Measurements from ENCODE around the gene CUBN. TPM values are rescaled to one million over a fixed set of nuclear protein-coding genes. Genes with fewer than 3 reads are reported as not detected.

Gene CUBN
- polyA plus RNA-seq, 1 donor = 3.7 TPM

DNA sequence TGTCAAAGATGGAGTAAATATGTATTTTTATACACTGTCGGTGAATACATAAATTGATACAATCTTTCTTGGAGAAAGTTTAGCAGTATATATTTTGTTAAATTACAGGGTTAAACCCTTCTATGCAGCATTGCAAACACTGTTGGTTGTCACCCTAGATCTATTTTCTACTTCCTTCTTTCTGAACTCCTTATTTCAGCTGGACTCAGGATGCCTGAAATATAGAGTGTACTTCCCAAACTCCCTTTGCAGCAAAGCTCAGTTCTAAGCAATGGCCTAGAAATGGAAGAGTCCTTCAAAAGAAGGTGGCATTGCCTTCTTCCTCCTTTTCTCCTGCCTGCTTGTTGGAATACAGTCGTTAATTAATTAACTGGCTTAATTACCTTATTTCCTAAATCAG, 20.6 kb downstream of the CUBN start:
- no peak for DNase-seq (ENCODE audit: low read depth)

DNA sequence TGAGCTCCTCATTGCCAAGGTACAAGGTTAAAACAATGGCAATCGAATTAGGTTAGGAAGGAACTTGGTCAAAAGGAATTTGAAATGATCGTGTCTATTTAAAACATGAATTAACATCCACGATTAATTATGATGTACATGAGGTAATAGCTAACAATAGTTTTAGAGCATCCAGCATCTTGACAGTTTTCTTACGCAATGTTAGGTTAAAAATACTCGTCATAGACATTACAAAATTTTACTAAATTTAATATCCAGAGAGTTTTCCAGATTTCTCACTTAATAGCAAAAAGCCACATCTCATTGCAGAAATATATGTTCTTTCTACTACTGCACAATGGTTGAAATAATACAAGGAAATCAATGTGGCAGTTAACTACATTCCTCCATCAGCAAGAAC, 22.6 kb downstream of the CUBN start:
- DNase-seq (ENCODE audit: low read depth) = no peak

DNA sequence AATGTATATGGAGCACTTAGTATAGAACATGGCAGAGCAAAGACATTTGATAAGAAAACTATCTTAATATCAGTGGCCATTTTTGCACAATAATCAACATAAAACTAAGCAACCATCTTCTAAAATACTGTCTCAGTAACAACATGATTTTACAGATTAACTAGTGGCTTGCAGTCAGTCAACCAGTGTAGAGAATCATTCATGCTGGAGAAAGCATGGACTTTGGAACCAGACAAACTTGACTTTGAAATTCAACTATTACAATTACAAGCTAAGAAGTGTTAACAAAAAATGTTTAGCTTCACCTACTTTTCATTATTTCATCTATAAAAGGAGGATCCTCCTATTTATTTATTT, 27.7 kb downstream of the CUBN start:
- DNase-seq (ENCODE audit: low read depth) = no peak

DNA sequence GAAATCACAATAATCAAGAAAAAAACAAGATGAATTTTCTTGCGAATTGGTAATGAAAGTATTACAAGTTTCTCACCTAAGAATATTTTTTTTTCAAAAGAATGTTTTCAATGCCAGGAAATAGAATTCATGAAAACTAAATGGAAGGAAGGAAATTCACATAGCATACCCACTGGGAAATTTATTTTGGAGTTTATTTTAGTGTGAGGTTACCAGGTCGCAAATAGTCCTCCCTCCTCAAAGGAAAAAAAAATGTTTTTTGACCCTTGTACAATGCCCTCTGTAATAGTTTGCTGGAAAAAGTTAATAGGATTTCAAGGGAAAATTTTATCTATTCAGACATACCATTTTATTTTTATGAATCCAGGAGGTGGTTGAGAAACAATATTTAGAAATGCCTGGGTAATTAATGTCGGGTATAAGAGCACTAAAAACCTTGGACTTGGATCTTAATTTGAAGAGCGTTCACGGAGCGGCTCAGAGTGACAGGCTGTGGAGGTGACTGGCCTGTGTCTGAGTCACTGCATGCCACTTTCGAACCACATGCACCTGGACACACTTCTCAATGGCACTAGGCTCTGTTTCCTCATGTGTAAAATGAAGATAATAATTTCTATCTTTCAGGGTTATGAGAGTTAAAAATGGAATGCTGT, 28.2 kb downstream of the CUBN start:
- DNase-seq (ENCODE audit: low read depth) = no peak

DNA sequence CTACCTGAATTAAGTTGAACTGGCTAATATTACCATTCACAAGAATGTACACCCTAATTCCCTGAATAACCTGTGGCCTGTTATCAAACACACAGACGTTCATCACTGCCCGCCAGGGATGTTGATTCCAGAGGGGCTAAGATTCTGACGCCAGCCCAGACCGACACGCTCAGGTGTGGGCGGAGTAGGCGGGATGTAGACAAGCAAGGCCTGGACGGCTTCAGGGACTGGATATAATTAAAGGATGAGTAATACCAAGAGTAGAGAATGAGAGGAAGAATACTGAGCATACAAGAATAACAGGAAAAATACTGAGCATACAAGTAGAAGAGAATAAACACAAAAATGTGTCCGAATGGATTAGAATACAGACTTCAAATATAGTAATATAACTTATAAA, 29.0 kb downstream of the CUBN start:
- DNase-seq (ENCODE audit: low read depth) = no peak

DNA sequence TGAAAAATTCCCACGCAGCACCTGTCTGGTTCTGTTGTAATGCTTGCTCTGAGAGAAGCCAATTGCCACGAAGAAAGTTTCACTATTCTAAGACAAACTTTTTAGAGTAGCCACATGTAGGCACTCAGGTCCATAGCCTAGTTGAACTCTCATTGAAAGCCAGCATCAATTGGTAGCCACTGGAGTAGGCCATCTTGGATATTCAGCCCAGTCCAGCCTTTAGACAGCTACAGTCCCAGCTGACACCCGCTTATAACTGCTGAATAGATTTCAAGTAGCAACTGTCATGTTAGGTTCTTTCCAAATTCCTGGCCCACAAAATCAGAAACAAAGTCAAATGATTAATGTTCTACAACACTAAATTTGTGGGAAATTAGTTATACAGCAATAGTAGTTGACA, 31.6 kb downstream of the CUBN start:
- DNase-seq (ENCODE audit: low read depth) = no peak

DNA sequence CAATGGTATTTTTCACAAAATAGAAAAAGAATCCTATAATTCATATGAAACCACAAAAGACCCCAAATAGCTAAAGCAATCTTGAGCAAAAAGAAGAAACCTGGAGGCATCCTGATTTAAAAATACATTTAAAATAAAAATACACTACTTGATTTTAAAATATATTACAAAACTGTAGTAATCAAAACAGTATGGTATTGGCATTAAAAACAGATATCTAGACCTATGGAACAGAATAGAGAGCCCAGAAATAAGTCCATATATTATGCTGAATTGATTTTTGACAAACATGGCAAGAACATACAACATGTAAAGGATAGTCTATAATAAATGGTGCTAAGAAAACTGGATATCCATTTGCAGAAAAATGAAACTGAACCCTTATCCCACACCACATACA, 34.8 kb downstream of the CUBN start:
- no peak for DNase-seq (ENCODE audit: low read depth)

DNA sequence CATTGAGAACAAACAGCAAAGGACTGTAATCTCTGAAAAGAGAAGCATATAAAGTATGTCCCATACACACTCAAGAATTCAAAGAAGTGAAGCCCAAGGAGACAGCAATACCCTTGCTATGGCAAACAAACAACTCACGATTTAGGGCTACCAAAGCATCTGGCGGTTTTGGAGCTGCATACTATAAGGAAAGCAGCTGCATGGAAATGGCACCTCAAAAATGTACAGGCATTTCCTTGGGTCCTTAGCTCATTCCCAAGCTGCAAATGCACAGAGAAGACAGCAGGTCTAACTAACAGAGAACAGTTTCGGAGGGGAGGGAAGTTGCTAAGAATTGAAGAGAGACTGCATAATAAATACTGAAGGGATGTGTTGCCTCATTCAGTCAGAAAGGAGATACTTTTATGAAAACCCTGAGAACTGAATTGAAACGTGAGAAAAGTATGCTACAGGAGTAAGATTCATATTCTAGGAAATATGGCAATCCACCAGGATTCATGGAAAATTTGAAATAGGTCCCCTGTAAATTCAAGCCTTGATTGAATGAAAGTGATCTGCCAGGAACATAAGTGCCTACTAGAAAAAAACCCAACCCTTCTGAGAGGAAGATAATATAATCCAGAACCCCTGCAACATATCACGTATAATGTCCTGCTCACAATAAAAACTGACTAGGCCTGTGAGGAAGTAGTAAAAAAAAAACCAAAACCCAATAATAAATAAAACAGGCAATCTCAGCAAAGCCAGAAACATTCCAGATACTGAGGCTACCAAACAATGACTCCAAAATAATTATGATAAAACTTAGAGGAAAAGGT, 36.4 kb downstream of the CUBN start:
- no peak for DNase-seq (ENCODE audit: low read depth)

DNA sequence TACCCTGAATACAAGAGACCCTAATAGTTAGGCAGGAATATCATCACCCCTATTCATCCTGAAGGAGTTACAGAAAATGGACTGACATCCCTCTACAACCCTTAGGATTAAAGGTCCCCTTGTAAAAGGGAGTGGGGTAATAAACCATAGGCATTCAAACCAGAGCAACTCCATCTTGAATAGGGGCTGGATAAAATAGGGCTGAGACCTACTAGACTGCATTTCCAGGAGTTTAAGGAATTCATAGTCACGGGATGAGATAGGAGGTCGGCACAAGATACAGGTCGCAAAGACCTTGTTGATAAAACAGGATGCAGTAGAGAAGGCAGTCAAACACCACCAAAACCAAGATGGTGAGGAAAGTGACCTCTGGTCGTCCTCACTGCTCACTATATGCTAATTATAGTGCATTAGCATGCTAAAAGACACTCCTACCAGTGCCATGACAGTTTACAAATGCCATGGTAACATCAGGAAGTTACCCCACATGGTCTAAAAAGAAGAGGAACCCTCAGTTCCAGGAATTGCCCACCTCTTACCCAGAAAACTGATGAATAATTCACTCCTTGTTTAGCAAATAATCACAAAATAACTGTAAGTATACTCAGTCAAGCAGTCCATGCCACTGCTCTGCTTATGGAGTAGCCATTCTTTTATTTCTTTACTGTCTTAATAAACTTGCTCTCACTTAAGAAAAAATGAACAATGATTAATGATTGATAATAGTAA, 37.2 kb downstream of the CUBN start:
- DNase-seq (ENCODE audit: low read depth) = no peak

DNA sequence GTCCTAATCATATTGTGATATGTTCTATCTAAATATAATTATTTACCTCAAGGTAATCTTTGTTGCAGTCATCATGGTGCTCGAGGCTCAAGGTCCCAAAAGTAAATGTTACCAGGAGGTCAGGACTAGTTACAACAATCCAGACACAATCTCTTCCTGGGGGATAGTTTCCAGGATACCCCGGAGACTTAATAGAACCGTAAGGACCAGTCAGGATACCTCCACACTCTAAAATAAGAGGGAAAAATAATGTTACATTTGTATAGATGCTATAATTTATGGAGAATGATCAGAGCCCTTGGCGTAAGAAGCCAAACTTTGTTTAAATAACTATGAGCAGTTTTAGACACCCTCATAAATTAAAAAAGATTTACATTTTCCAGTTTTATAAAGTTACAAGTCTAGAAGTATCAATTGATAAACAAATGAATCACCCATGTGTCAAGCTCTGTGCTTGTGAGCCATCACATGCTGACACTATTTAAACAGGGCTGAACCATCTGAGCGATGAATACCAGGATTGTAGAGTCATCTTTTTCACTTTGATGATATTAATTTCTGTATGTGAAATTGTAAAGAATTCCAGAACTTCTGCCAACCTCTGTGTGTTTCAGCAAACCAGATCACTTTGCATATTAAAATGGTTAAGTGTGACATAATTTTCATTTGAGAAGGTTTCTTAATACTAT, 41.3 kb downstream of the CUBN start:
- no peak for DNase-seq (ENCODE audit: low read depth)

DNA sequence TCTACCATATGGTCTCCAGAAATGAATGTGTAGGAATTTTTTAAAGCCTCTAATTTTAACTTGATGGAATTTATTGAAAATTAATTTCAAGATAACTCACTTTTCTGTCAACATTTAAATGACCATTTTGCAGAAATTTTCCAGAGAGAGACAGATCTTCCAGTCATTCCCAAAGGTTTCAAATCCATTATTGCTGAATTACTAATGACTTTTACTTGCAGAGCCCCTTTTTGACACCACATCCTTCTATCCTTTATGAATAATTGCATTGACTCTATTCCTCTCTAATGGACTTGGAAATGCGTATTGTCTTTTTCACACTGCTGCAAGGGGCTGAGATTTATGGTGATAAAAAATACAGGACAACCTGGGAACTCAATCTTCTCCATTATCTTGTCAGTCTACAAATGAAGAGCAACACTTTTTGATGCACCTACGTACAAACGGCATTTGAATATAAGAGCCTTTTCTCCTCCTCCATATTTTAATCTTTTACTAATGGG, 42.7 kb downstream of the CUBN start:
- DNase-seq (ENCODE audit: low read depth) = no peak

DNA sequence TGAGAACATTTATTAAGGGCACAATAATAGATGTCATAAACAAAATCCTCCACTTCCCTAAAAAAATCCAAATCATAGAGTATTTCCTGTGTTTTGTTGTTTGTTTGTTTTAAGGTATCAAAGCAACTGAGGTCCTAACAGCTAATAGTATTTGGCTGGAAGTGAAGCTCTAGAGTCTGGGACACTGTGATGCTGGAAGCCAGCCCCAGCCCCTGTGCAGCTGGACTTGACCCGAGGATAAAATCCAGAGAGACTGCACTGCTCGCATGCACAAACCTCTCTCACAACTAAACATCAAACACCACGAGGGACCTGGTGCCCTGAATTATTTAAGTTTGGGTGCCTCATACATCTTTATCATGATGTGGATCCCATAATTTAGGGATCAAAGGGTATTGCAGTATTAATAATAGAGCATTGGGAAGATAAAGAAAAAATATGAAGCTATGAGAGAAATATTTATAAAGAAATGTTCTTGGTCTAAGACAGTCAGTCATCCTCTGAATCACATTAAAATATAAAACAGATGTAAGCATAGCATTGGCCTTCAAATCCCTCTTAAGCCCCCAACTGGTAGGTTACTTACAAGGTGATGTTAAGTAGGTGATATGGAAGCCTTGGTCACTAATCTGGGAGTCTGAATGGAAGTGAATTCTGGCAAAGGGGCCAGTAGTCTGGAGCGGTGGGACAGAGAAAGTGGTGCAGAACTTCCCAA, 44.4 kb downstream of the CUBN start:
- DNase-seq (ENCODE audit: low read depth) = no peak

DNA sequence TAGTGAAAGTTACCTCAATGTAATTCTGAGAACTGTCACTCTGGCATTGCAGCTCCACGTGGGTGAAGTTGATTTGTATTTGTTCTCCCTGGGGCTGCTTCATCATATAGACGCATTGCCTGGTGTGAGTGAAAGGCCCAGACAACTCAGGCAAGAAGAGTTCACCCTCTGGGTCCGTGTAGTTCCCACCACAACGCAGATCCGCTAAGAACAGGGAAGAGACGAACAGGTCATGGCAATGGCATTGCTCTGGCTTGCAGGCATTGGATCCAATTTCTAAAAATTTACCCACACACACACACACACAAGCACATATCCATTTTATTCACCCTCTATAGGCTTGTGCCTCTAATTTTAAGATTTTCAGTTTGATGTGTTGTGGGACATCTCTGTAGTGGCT, 45.4 kb downstream of the CUBN start:
- DNase-seq (ENCODE audit: low read depth) = no peak

DNA sequence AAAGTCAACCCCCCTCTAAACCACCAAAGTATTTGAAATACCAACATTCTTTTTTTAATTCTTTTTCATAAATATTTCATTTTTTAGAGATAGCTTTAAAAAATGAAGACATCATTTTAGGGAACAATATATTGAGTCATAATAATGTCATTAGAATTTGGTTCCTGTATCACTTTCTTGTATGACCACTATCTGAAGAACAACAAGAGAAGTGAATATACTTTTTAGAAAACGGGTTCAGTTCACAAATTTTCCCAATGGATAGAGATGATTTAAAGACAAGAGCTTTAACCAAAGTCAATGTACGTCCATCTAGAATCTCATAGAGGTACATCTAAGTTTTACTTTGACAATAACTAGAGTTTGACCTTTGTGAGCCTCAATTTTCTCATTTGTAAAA, 48.2 kb downstream of the CUBN start:
- no peak for DNase-seq (ENCODE audit: low read depth)

DNA sequence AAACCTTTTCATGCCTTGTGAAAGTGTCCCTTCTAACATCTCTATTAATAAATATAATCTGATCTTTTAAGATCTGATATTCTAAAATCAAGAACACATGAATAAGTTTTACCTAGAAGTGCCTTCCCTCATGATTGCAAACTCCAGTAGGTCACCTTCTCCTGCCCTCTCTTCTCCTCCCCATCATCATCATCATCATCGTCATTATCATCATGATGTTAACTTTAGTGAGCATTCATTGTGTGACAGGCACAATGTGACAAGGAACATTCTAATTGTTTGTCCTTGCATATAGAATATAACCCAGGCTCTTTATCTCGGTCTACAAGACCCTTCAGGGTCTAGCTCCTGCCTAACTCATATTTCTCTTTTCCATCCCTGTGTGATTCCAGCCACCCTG, 51.7 kb downstream of the CUBN start:
- DNase-seq (ENCODE audit: low read depth) = no peak

DNA sequence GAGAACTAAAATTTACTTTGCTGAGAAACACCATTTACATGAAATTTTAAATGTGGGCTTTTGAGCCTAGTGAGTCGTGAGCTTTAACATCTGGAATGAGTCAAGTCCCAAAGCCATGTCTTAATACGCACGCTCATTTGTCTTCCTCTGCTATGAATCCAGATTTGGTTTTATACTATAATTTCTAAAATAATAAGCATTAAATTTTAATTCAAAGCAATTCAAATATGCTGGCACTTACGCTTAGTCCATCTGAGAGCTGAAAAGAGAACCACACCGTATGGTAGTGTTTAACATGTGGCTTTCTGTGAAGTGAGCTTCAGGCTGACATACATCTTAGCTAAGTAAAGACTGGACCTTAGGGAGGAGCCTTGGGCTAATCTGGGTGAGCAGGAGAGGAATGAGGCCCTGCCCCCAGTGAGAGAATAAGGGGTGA, 52.2 kb downstream of the CUBN start:
- DNase-seq (ENCODE audit: low read depth) = no peak

DNA sequence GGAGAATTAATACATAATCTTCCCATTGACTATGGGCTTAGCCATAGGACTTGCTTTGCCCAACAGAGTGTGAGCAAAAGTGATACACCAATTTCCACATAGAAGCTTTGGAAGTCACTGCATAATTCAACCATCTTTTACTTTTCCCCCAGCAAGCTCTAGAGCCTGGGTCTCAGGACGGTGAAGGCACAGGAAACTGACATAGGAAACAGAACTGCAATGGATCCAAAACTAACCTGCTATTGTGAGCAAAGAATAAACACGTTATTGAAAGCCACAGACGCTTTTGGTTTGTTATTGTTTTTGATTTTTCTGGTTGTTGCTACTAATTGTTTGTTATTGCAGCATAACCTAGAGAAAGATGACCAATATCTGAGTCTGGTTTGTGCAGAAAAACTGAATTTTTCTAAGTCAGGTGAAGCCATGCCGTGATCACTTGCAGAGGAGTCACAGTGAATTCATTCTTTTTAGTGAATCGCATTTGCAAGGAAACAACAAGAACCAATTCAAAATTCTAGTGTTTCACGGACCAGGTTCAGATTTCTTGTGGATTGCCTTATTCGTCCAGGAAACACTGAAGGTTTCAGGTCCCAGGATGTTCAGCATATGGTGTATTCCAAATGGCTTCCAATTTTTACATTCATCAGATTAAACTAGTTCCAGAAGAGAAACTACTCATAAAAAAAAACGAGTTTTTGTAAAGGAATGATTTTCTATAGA, 52.8 kb downstream of the CUBN start:
- DNase-seq (ENCODE audit: low read depth) = no peak

DNA sequence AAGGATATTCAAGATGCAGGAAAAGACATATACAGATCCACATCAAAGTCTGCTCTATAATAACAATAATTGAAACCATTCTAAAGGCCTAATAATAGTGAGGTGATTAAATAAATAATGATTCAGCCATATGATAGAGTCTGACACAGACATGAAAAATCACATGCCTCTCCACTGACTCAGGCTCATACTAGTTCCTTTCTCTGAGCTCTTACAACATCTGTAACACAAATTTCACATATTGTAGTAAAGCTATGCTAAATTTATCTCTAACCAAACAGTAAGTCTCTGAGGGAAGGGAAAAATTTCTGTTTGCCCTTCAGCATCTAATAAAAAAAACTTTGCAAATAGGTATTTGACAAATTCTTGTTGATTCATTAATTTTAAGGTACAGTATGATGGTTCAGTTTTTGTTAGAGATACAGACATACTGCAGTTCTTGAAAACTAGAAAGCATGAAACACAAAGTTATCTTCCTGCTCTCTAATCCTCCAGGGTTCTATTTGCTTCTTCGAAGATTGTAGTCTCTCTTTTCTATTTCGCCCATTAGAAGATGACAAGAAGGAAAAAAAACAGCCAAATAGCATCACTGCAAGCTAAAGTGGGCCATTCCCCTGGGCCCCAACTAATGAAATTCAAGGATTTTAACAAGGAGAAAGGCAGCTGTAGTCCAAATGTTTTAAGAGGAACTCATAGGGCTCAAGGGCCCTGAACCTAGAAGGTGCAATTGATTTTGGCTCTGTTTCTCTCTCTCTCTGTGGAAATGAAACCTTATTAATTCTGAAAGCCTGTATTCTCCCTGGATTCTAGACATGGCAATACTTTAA, 53.9 kb downstream of the CUBN start:
- DNase-seq (ENCODE audit: low read depth) = no peak

DNA sequence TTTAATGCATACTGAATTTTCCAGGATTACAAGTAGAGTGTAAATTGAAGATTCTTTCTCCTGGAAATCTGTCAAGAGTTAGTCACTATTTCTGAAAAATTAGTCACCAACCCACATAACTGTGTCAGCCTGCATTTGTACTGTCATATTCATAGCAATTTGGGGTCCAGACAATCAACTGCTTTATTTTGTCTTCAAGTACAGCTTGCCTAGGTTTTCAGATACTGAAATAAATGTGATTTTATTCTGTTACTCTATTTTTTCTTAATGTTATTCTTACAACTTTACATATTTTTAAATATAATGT, 55.1 kb downstream of the CUBN start:
- no peak for DNase-seq (ENCODE audit: low read depth)

Measured in forelimb muscle (tissue), 1 donor.